Panc1 (cell line): Measurements from ENCODE around the gene ARL14.

Experiments
- CTCF ChIP-seq: fragments of 450-650 bp; IDR thresholded peaks from 2 replicates; pipeline ENCODE4 v1.5.1; 2017; ENCODE audit warnings: mild to moderate bottlenecking
- POLR2AphosphoS5 ChIP-seq: IDR thresholded peaks from 2 replicates; pipeline ENCODE4 v1.6.1; 2012; ENCODE audit warnings: mild to moderate bottlenecking, low read depth, low read length, moderate library complexity
- SIN3A ChIP-seq: IDR thresholded peaks from 2 replicates; pipeline ENCODE4 v1.6.1; 2012; ENCODE audit warnings: low read depth, mild to moderate bottlenecking, low read length, moderate library complexity, borderline replicate concordance; ENCODE audit not compliant: insufficient read depth
- TCF7L2 ChIP-seq: IDR thresholded peaks from 2 replicates; pipeline ENCODE4 v1.6.1; 2011; ENCODE audit warnings: mild to moderate bottlenecking, low read depth, low read length, inconsistent platforms
- TF ChIP-seq, protein P1 (sequence below), 2 experiments: IDR thresholded peaks; 2 replicates each; pipeline ENCODE4 v1.6.1; 2011 to 2012; ENCODE audit warnings: low read depth in 2 of 2, control low read depth in 1 of 2, low read length in 1 of 2, mild to moderate bottlenecking in 1 of 2, moderate library complexity in 1 of 2; ENCODE audit not compliant: insufficient read depth in 1 of 2

DNA sequence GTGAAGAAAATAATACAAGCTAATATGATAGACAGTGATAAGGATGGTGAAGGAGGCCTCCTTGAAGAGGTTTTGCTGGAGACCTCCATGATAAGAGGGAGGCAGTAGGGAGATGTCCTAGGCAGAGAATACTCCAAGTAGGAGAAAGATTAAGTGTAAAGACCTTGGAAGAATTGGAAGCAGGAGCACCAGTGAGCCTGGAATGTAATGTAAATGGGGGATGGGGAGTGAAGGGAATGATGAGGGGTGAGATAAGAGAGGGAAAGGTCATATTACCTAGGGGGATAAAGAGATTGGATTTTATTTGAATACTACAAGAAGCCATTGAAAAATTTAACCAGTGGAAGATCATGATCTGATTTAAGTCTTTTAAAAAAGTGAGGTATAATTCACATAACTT, 41.7 kb upstream of the ARL14 start:
- TF ChIP-seq POLR2AphosphoS5 (no peak), CTCF (no peak), SIN3A (no peak), TCF7L2 (no peak)
- TF ChIP-seq, protein P1, sequence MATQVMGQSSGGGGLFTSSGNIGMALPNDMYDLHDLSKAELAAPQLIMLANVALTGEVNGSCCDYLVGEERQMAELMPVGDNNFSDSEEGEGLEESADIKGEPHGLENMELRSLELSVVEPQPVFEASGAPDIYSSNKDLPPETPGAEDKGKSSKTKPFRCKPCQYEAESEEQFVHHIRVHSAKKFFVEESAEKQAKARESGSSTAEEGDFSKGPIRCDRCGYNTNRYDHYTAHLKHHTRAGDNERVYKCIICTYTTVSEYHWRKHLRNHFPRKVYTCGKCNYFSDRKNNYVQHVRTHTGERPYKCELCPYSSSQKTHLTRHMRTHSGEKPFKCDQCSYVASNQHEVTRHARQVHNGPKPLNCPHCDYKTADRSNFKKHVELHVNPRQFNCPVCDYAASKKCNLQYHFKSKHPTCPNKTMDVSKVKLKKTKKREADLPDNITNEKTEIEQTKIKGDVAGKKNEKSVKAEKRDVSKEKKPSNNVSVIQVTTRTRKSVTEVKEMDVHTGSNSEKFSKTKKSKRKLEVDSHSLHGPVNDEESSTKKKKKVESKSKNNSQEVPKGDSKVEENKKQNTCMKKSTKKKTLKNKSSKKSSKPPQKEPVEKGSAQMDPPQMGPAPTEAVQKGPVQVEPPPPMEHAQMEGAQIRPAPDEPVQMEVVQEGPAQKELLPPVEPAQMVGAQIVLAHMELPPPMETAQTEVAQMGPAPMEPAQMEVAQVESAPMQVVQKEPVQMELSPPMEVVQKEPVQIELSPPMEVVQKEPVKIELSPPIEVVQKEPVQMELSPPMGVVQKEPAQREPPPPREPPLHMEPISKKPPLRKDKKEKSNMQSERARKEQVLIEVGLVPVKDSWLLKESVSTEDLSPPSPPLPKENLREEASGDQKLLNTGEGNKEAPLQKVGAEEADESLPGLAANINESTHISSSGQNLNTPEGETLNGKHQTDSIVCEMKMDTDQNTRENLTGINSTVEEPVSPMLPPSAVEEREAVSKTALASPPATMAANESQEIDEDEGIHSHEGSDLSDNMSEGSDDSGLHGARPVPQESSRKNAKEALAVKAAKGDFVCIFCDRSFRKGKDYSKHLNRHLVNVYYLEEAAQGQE (IDR thresholded peaks at IDR 0.05; ENCODE audit: insufficient read depth in 1 of 2, low read depth in 2 of 2, low read length in 1 of 2): no peak
